ENCODE measurements around the gene CRACR2A.

DNA sequence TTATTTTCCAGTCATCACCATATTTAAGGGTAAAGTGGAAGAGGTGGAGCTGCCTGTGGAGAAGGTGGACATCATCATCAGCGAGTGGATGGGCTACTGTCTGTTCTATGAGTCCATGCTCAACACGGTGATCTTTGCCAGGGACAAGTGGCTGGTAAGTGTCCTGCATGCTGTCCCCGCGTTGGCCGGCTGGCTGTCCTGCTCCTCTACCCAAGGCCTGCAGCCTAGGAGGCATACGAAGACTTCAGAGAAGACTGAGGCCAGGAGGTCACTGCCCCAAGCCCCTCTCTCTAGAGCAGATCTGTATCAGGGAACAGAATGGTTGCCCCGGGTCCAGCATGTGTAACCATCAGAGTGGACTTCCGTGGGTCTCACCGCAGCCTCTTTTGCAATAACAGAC lies 184.2 kb downstream of the CRACR2A start:
- TF ChIP-seq POLR2AphosphoS5 (IDR thresholded peaks at IDR 0.05; ENCODE audit: low read depth, low read length) (no peak), SIN3A (IDR thresholded peaks at IDR 0.05; ENCODE audit: borderline replicate concordance, insufficient read depth, low read length) (no peak), TAF1 (IDR thresholded peaks at IDR 0.05; ENCODE audit: borderline replicate concordance, insufficient read depth, low read length) (no peak)
